Pons (tissue), 1 donor: ENCODE results near the gene USP6.
"Not testable (repeated sequence)": the region's sequence is repeated elsewhere in the genome, so short reads cannot be mapped to it uniquely, and the experiment has no call there.

ENCODE experiments used
- DNase-seq: peaks from one replicate; pipeline ENCODE4 v3.0.0-alpha.2; 2016; ENCODE audit warnings: low spot score

The USP6 gene

GRCh38 chr17:5191541-5192417, 75.9 kb downstream of the USP6 start, which contains the start of gene ZNF594:
ZNF594 (minus strand) TSS chr17:5191868; CDS start chr17:5184256, 7,612 bp downstream.
- peak; percentile 88 for DNase-seq

DNA sequence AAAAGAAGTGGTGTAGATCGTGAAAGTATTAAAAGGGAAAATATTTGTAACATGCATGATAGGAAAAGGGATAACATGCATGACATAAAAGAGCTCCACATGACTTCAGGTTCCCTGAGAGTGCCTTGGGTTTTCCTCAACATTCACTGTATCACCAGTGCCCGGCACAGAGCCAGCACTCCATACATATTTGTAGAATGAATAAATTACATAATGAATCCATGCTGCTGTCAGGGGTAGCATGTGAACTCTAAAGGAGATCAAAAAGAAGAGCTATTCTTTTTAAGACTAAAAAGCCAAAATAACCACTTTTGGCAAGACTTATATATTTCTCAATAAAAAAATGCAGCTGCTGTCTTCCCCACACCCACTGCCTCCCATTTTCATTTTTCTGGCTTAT, 78.5 kb downstream of the USP6 start:
- no peak for DNase-seq

DNA sequence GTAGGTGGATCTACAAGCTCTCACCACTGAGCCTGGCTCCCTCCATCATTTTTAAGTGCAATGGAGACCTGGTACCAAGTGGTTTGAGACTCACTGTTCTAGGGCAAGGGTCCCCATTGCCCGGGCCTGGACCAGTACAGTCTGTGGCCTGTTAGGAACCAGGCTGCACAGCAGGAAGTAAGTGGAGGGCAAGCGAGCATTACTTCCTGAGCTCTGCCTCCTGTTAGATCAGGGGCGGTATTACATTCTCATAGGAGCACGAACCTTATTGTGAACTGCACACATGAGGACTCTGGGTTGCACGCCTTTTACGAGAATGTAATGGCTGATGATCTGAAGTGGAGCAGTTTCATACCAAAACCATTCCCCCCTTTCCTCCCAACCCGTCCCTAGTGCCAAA, 82.6 kb downstream of the USP6 start:
- no peak for DNase-seq

- no peak for DNase-seq
Measured at GRCh38 chr17:5200360-5200759, 84.5 kb downstream of the USP6 start.

- no peak for DNase-seq
Measured at GRCh38 chr17:5201011-5201410, 85.2 kb downstream of the USP6 start.

GRCh38 chr17:5203178-5203907, 87.5 kb downstream of the USP6 start:
- no peak for DNase-seq

DNA sequence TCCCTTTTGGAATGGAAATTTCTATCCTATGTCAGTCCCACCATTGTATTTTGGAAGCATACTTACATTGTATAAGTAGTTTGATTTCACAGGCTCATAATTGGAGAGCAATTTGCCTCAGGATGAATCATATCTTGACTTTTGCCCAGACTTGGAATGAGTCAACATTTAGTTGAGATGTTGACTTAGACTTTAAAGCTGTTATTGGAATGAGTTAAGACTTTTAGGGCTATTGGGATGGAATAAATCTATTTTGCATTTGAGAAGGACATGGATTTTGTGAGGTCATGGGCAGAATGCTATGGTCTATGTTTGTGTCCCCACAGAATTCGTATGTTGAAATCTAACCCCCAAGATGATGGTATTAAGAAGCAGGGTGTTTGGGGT, 88.1 kb downstream of the USP6 start:
- DNase-seq: no peak

DNA sequence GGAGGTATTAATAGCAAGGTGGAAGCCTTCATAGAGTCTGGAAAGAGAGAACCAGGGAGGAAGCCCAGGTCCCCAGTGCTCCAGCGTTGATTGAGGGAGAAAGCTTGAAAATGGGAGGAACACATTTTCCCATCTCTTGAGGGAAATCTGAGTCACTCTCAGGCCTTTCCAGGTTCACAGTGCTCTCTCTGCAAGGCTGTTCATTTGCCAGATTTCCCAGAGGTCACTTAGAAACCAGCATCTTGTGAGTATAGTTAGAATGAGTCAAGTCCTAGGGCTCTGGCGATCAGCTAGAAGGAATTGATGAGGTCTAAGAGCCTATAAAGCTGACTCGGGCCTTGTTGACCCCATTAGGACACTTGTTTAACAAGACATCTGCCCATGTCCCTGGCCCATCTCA, 93.6 kb downstream of the USP6 start:
- no peak for DNase-seq

- no peak for DNase-seq
Measured at GRCh38 chr17:5210091-5210490, 94.3 kb downstream of the USP6 start.

DNA sequence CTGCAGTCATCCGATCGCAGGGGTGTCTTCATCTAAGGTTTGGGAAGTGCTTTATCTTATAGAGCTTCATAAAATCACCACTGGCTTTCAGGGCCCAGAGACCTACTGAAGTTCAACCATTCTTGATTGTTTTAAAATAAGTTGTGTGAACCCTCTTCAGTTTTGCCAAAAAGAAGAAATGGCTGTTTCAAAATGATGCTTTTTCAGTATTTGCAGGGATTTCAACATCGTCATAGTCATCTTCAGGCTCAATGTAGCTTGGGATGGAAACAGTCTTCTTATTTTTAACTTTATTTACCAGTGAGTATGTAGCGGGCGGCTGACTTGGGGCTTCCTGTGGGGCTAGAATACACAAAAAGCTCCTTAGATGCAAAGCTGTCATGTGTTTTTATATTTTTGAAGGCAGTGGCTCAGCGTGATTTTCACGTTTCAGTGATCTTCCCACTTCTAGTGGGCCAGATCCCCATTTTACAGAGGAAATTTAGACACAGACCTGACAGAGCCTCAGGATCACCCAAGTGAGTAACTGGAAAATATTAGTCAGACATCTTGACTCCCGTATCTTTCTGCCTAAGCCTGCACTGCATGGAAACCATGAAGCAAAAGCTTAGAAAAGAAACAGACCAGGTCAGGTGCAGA, 94.9 kb downstream of the USP6 start:
- no peak for DNase-seq

DNA sequence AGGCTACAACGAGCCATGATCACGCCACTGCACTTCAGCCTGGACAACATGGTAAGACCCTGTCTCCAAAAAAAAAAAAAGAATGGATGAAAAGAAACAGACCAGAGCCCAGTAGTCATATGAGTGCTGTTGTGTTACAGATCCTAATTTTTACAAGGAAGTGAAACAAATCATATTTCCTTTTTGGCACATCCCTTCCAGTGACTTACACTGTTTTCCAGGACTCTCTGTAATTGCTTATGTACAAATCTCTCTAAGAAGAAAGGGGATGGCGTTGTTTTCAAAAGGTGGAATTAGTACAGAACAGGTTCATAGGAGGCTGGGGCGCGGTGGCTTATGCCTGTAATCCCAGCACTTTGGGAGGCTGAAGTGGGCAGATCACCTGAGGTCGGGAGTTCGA, 95.6 kb downstream of the USP6 start:
- DNase-seq: no peak

- not testable (repeated sequence) for DNase-seq
Measured at GRCh38 chr17:5217562-5217961, 101.7 kb downstream of the USP6 start.

DNA sequence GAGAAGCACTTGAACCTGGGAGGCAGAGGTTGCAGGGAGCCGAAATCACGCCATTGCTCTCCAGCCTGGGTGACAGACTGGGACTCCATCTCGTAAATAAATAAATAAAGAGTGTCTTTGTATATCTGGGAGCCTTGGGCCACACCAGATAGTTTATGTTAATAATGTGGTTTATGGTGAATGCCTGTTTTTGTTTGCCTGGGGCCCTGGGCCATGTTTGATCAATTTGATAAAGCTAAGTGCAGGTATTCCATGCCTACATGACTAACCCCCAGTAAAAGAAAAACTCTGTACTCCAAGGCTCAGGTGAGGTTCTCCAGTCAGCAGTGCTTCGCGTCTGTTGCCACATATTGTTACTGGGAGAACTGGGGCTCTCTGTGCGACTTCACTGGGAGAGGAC, 103.7 kb downstream of the USP6 start:
- DNase-seq: no peak

- DNase-seq: no peak
Measured at GRCh38 chr17:5220074-5220473, 104.2 kb downstream of the USP6 start.

DNA sequence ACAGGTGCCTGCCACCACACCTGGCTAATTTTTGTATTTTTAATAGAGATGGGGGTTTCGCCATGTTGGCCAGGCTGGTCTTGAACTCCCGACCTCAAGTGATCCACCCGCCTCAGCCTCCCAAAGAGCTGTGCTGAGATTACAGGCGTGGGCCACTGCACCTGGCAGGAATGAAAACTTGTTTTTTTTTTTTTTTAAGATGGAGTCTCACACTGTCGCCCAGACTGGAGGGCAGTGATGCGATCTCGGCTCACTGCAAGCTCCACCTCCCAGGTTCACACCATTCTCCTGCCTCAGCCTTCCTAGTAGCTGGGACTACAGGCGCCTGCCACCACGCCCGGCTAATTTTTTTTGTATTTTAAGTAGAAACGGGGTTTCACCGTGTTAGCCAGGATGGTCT, 106.1 kb downstream of the USP6 start:
- DNase-seq: not testable (repeated sequence)
